Activated CD4-positive, alpha-beta T cell treated with anti-CD3 and anti-CD28 coated beads, Interleukin-2, Interleukin-4, amounts not matched to agents 100 ng/mL and 50 ng/mL, durations not matched to agents 16 hours and 8 hours (primary cell): ENCODE results near the gene BLM.

Experiments
- DNase-seq: peaks from one replicate; pipeline ENCODE4 v3.0.0-alpha.2; 2020; ENCODE audit warnings: low spot score

The BLM gene

DNA sequence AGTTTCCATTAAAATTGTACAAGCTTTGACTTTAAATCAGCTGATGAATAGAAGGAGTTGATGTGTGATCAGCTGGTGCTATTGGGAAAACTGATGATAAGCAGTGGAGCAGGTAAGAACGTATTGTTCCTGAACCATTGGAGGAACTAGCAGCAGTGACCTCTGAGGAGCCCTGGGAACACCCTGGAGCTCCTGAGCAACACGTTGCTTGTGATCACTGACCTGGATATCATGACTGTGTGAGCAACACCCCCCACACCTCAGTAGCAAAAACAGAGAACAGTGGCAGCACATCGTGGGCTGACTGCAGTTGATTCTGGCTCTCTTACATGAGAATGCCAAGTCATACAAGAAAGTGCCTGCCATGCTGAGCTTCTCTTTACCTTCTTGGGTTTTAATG lies 72.9 kb downstream of the BLM start:
- DNase-seq: no peak

DNA sequence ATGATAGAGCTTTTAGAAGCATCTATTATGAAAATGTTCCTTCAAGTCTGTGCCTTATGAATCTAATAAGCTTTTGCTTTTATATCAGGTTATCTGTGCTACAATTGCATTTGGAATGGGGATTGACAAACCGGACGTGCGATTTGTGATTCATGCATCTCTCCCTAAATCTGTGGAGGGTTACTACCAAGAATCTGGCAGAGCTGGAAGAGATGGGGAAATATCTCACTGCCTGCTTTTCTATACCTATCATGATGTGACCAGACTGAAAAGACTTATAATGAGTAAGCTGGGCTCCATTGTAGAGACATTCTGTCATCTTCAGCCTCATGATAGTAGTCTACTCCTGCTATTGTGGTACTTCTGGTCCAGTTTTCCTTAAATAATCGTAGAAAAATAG lies 73.4 kb downstream of the BLM start:
- no peak for DNase-seq

DNA sequence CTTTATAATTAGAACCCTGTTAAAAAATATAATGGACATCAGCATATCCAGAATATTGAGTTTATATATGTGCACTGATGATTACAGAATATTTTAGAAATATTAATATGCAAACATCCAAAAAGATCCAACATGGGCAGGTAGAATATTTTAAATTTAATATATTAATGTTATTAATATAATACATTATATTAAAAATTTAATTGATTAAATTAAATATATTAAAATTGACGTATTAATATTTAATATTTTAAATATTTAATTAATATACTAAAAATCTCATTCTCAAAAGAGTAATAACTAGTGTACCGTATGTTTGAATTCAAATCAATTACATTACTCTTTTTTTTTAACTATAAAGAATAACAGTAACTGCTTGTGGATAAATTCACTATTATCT lies 77.4 kb downstream of the BLM start:
- DNase-seq: no peak

- DNase-seq: no peak
Measured at GRCh38 chr15:90799639-90800170, 82.6 kb downstream of the BLM start.

DNA sequence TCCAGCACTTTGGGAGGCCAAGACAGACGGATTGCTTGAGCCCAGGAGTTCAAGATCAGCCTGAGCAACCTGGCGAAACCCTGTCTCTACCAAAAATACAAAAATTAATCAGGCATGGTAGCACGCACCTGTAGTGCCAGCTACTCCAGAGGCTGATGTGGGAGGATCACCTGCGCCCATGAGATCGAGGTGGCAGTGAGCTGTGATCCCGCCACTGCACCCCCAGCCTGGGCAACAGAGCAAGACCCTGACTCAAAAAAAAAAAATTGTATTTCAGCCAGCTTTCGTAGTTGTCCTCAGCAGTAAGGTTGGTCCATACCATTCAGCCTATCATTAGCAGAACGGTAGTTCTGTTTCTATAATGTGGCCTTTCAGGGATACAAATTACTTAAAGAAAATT lies 84.7 kb downstream of the BLM start:
- no peak for DNase-seq

- DNase-seq: no peak
Measured at GRCh38 chr15:90807074-90807785, 90.1 kb downstream of the BLM start.

DNA sequence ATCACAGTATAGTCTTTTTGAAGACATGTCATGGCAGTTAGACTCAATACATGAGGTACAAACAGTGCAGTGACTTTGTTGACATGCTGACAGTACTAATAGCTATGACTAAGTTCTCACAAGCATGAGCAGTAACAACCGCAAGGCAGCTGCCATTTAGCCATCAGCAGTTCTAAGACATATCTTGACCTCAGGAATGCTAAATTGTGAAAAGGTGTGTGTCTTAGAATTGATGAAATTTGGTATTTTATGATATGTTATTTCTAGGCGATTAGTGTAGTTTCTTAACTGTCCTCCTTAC lies 90.6 kb downstream of the BLM start:
- DNase-seq: no peak

GRCh38 chr15:90808517-90809235 lies 91.5 kb downstream of the BLM start:
- DNase-seq: no peak

GRCh38 chr15:90809536-90809935 lies 92.4 kb downstream of the BLM start:
- DNase-seq: no peak

DNA sequence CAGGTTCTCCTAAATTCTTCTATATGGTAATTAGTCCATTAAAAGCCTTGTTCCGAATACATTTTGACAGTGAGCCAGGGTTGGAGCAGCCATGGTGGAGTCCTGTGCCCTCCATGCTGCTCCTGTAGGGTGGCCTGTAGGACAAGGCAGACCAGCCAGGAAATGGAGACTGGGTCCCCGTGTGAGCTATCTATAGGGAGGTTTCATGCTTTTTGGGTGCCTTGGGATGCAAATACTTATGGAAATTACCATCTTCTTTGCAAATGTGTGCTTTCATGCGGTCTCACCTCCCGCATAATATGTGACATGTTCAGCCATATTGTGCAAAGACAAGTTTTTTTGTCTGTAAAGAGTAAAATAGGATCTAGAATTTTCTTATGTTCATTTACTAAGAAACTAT lies 93.2 kb downstream of the BLM start:
- DNase-seq: no peak

- DNase-seq: no peak
Measured at GRCh38 chr15:90812171-90812957, 95.2 kb downstream of the BLM start.

- no peak for DNase-seq
Measured at GRCh38 chr15:90812958-90813265, 95.8 kb downstream of the BLM start.

DNA sequence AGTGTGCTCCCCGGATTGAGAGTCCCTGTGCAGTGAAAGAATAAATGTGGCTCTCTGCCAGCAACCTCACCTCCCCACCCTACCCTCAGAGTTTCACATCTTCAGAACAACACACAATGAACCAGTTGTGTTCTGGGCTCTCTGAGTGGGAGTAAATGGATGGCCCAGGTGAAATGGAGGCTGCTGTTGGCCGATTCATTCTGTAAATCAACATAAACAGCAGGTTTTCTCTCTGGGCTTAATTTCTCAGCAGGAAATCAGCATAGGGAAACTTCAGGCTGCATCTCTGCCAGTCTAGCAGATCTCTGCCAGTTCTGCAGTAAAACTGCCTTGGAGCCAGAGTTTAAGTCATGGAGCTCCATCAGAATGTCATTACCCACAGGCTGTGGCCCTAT lies 96.6 kb downstream of the BLM start:
- DNase-seq: no peak

GRCh38 chr15:90814191-90814821 lies 97.2 kb downstream of the BLM start:
- no peak for DNase-seq

DNA sequence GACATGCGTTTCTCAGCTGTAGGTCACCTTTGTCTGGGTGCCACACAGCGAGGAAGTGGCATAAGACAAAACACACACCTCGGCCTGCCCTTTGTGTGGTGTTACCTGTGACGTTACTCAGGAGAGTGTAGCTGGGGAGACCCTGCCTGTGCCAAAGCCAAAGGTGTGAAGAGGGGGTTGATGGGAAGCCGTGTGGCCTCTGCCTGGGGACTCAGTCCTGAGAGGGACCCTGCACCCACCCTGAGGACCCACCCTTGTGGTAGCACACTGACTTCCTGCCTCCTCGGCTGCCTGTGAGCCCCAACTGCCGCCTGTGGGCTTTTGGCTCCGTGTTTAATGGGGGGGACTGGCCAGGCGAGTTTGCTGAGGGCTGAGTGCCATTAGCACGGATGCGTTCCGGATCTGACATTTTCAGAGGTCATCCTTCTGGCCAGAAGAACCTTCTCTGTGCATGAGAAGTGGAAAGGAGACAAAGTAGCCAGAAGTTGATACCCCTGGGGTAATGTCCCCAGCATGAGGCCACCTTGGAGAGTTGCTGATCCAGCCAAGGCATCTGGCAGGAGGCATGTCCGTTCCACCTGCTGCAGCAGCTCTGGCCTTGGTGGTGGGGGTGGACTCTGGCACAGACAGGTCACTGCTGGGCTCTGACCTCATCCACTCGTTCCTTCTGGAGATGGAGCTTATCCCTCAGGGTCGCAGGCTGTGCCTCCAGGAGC lies 99.4 kb downstream of the BLM start:
- DNase-seq: no peak

DNA sequence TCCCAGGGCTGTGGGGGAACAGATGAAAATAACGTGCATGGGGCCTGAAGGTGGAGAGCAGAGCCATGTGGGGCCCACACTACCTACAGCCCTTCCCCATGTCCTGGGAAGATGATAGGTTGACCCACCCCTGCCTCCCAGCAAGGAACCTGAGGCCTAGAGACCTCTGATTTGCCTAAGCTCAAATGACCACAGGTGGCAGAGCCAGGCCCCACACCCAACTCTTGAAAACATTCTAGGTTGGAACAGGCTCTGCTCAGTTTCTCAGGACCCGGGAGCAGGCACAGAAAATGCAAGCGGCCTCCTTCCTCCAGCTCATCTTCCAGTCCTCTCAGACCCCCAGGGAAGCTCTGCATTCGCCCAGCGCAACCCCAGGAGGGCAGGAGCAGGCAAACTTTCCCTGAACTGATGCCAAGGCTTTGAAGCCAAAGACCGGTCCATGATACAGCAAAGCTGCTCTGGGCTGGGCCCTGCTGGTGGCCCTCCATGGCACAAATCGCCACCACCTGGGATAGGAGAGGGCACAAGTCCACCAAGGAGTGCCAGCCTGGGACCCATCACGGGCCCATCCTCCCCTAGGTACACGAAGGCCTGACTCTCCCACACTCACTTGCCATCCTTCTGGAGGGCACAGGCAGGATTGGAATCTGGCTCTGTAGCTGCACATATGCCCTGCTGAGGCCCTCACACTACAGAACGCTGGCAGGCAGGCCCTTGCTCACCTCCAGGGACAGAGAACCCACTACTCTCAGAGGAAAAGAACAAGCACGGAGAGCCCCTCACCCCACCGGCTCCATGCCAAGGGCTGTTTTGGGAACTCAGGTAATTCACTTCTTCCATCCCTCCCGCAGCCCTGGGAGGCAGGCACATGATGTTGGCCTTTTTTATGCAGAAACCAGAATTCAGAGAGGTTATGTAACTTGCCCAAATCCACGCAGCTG lies 100.2 kb downstream of the BLM start:
- DNase-seq: no peak

- peak; percentile 73 for DNase-seq
Measured at GRCh38 chr15:90818251-90819210, 101.4 kb downstream of the BLM start.

DNA sequence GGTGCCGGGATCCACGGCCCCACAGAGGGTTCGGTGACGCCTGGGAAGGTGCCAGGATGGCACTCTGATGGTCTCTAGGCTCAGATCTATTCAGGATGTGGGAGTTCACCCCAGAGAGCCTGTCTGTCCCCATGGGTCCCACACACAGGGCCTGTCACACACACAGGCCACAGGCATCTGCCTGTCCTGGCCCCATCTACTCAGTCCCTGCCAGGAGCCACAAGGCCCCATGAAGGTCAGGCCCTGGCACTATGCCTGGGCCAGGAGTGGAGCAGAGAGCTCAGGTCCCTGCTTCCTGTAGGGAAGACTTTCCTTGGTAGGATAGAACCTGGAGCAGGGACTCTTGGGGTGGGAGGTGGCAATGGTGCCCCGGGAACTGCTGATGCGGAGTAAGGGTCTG lies 102.2 kb downstream of the BLM start:
- no peak for DNase-seq

DNA sequence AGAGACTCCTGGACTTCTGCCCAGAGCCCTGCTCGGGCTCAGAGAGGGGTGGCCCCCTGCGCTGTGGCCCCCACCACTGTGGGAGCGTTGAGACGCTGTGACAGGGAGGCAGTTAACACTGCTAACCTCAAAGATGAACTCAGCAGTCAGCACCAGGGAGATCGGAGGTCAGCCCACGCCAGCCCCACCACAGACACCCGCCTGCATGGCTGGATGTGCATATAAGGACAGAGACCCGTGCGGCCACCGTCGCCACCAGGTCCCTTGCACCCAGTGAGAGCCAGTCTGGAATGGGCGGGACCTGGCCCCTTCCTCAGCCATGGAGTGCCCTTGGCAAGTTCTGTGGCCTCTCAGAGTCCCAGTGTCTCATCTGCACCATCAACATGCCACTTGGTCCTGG lies 102.7 kb downstream of the BLM start:
- no peak for DNase-seq

- DNase-seq: no peak
Measured at GRCh38 chr15:90820481-90820880, 103.3 kb downstream of the BLM start.
